ENCODE measurements around the gene PGD. TPM values are rescaled to one million over a fixed set of nuclear protein-coding genes. Genes with fewer than 3 reads are reported as not detected.

Gene PGD
- total RNA-seq, 1 donor from 2014 or later, result 100 TPM

DNA sequence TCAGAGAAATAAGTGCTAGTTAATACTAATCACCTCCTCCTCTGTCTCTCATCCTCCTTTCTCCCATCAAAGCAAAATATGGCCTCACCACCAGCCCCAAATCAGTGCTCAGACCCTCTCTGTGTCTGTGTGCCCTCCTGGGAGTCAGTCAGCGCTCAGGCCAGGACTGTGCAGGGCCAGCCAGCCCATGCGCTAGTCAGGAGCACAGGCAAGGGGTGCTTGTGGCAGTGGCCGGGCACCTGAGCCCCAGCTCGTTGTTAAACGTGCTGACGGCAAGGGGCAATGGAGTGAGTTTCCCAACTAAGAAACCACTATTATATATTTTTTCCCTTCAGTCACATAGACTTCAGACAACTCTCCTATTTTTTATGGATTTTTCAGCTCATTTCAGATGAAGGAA lies 19.2 kb upstream of the PGD start:
- intact Hi-C loops (cut with DNase I), result no loop called here
- TF ChIP-seq POLR2A (IDR thresholded peaks at IDR 0.05), result no peak
- no peak for TF ChIP-seq CTCF (IDR thresholded peaks at IDR 0.05)
- no peak for TF ChIP-seq POLR2AphosphoS5 (IDR thresholded peaks at IDR 0.05; ENCODE audit: insufficient read depth in 1 of 2, low read depth in 1 of 2)
- Histone ChIP-seq H3K4me1 (peaks cover 4% of the 10 kb centered on the region), H3K9me3 (no peaks in the 10 kb centered on the region), H3K27ac (no peak overlapping the region), H3K36me3 (peaks cover 0 to 7% of the 10 kb centered on the region in 2 donors), H3K4me3 (no peak overlapping the region), H3K27me3 (no peaks in the 10 kb centered on the region)
- DNase-seq (ENCODE audit: extremely low spot score in 2 of 2), result no peak

GRCh38 chr1:10380594-10381275 lies 18.1 kb upstream of the PGD start:
- TF ChIP-seq POLR2A (IDR thresholded peaks at IDR 0.05) (no peak), POLR2AphosphoS5 (IDR thresholded peaks at IDR 0.05; ENCODE audit: insufficient read depth in 1 of 2, low read depth in 1 of 2) (no peak), CTCF (IDR thresholded peaks at IDR 0.05) (no peak)
- Histone ChIP-seq H3K27me3 (no peaks in the 10 kb centered on the region), H3K27ac (no peak overlapping the region), H3K4me1 (peaks cover 4% of the 10 kb centered on the region), H3K9me3 (no peaks in the 10 kb centered on the region), H3K36me3 (no peaks in the 10 kb centered on the region), H3K4me3 (no peak overlapping the region)
- intact Hi-C loops (cut with DNase I), result no loop called here
- DNase-seq (ENCODE audit: extremely low spot score in 2 of 2), result no peak

DNA sequence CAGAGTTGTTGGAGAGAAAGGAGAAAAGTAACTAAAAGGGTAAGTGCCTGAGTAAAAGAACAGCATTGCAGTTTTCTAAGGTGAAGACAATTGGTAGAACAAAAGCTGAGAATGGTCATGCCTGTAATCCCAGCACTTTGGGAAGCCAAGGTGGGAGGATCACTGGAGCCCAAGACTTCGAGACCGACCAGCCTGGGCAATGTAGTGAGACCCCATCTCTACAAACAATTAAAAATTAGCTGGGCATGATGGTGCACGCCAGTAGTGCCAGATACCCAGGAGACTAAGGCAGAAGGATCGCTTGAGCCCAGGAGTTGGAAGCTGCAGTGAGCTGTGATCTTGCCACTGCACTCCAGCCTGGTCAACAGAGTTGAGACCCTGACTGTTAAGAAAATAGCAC lies 15.2 kb upstream of the PGD start:
- Histone ChIP-seq H3K27ac (no peak overlapping the region), H3K4me1 (peaks cover 22% of the 10 kb centered on the region), H3K36me3 (no peaks in the 10 kb centered on the region), H3K27me3 (no peaks in the 10 kb centered on the region), H3K4me3 (no peak overlapping the region), H3K9me3 (no peaks in the 10 kb centered on the region)
- intact Hi-C loops (cut with DNase I), result no loop called here
- no peak for DNase-seq (ENCODE audit: extremely low spot score in 2 of 2)
- TF ChIP-seq POLR2AphosphoS5 (IDR thresholded peaks at IDR 0.05; ENCODE audit: insufficient read depth in 1 of 2, low read depth in 1 of 2) (no peak), CTCF (IDR thresholded peaks at IDR 0.05) (no peak), POLR2A (IDR thresholded peaks at IDR 0.05) (no peak)

DNA sequence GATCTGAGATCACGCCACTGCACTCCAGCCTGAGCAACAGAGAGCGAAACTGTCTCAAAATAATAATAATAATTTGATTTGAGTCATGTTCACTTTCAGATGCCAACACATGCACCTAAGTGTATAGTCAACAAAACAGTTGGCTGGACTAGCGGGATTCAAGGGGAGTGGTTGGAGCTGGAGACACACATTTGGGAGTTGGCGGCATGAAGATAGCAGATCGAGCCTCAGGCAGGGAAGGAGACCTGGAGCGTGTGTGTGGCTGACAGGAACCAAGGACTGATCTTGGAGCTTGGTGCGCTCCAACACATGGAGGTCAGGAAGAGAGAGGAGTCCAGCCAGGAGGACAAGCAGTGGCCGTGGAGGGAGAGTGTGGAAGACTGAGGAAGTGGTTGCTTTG lies 14.6 kb upstream of the PGD start:
- intact Hi-C loops (cut with DNase I), result no loop called here
- no peak for TF ChIP-seq POLR2AphosphoS5 (IDR thresholded peaks at IDR 0.05; ENCODE audit: insufficient read depth in 1 of 2, low read depth in 1 of 2)
- TF ChIP-seq POLR2A (IDR thresholded peaks at IDR 0.05), result no peak
- no peak for TF ChIP-seq CTCF (IDR thresholded peaks at IDR 0.05)
- no peaks in the 10 kb centered on the region for H3K36me3 ChIP-seq

More for the DNA sequence above, 14.6 kb upstream of the PGD start:
- peaks cover 23% of the 10 kb centered on the region for H3K4me1 ChIP-seq
- DNase-seq (ENCODE audit: extremely low spot score in 2 of 2), result no peak
- H3K27ac ChIP-seq, result no peak overlapping the region
- no peaks in the 10 kb centered on the region for H3K27me3 ChIP-seq
- no peak overlapping the region for H3K4me3 ChIP-seq
- H3K9me3 ChIP-seq, result no peaks in the 10 kb centered on the region

Data from vagina (tissue), 2 donors.